Calu3 (cell line): ENCODE measurements around the gene SASH3. TPM values are rescaled to one million over a fixed set of nuclear protein-coding genes. Genes with fewer than 3 reads are reported as not detected.

Source experiments
- BruUV-seq: library from RNA; stranded (reverse); fragments of 400-500 nt; replicated peaks from 2 replicates; lab custom pipeline; 2021; lab: Mats Ljungman, UMichigan
- CTCF ChIA-PET: fragments of 300-600 bp; sonication (Branson Sonifier 250); formaldehyde crosslinking; loops from one replicate; lab custom pipeline; 2022; ENCODE audit warnings: antibody characterized with exemption; lab: Charles Lee
- DNase-seq: peaks from one replicate; pipeline ENCODE4 v3.0.0; 2022
- H3K27ac Mint-ChIP-seq: one replicate; pipeline ENCODE4 v1.8.0; 2022; ENCODE audit warnings: mixed read lengths; ENCODE audit not compliant: unreplicated experiment
- H3K27me3 Mint-ChIP-seq: one replicate; pipeline ENCODE4 v1.8.0; 2022; ENCODE audit warnings: mixed read lengths; ENCODE audit not compliant: unreplicated experiment
- H3K36me3 Mint-ChIP-seq: one replicate; pipeline ENCODE4 v1.8.0; 2022; ENCODE audit warnings: mild to moderate bottlenecking, moderate library complexity, mixed read lengths; ENCODE audit not compliant: insufficient read depth, unreplicated experiment
- H3K4me1 Mint-ChIP-seq: one replicate; pipeline ENCODE4 v1.8.0; 2022; ENCODE audit warnings: mild to moderate bottlenecking, low read depth, mixed read lengths; ENCODE audit not compliant: unreplicated experiment
- H3K4me3 Mint-ChIP-seq: one replicate; pipeline ENCODE4 v1.8.0; 2022; ENCODE audit warnings: mild to moderate bottlenecking, low read depth, moderate library complexity, mixed read lengths; ENCODE audit not compliant: unreplicated experiment
- H3K9me3 Mint-ChIP-seq: one replicate; pipeline ENCODE4 v1.8.0; 2022; ENCODE audit warnings: low read depth, mixed read lengths; ENCODE audit not compliant: unreplicated experiment
- intact Hi-C: fragments of 100-400 bp; cut with micrococcal nuclease; formaldehyde crosslinking; loops from one replicate; pipeline ENCODE4 v1.10.0; 2022; ENCODE audit not compliant: unreplicated experiment
- total RNA-seq: library from RNA; stranded (reverse); gene quantifications from 2 replicates; pipeline ENCODE4 v1.2.3, GENCODE V29; 2022
- TF ChIP-seq, protein P1 (sequence below): fragments of 200-600 bp; IDR thresholded peaks from one replicate; pipeline ENCODE4 v1.8.0; 2022; ENCODE audit warnings: antibody characterized with exemption; ENCODE audit not compliant: unreplicated experiment

The SASH3 gene
- total RNA-seq, 1 experiment from 2014 or later: not detected

DNA sequence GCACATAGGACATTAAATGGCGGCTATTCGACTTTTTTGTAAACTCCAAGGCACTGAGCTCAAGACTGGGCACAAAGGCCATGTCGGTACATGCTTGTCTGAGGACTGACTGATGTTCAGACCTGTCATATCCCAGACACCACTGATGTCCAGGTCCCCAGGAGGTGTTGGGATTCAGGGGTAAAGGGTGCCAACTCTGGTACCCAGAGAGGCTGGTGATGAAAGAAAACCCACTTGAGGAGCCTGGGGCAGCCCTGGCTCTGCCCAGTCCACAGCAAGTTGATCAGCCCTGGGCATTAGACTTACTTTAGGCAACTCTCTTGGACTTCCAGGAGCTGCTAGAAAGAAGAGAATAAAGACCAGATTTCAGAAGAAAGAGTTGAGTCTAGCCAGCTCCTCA, 18.7 kb downstream of the SASH3 start:
- no peak overlapping the region for H3K4me3 Mint-ChIP-seq
- CTCF ChIA-PET: no interaction called here
- H3K27ac Mint-ChIP-seq: no peak overlapping the region
- H3K4me1 Mint-ChIP-seq: no peaks in the 10 kb centered on the region
- TF ChIP-seq, protein P1, sequence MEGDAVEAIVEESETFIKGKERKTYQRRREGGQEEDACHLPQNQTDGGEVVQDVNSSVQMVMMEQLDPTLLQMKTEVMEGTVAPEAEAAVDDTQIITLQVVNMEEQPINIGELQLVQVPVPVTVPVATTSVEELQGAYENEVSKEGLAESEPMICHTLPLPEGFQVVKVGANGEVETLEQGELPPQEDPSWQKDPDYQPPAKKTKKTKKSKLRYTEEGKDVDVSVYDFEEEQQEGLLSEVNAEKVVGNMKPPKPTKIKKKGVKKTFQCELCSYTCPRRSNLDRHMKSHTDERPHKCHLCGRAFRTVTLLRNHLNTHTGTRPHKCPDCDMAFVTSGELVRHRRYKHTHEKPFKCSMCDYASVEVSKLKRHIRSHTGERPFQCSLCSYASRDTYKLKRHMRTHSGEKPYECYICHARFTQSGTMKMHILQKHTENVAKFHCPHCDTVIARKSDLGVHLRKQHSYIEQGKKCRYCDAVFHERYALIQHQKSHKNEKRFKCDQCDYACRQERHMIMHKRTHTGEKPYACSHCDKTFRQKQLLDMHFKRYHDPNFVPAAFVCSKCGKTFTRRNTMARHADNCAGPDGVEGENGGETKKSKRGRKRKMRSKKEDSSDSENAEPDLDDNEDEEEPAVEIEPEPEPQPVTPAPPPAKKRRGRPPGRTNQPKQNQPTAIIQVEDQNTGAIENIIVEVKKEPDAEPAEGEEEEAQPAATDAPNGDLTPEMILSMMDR: no peak
- no peaks in the 10 kb centered on the region for H3K27me3 Mint-ChIP-seq
- intact Hi-C loops: no loop called here
- BruUV-seq: no TSS peak
- H3K36me3 Mint-ChIP-seq: peaks cover 5% of the 10 kb centered on the region
- DNase-seq: no peak
- no peaks in the 10 kb centered on the region for H3K9me3 Mint-ChIP-seq

- no TSS peak for BruUV-seq
- intact Hi-C loops: no loop called here
- peaks cover 5% of the 10 kb centered on the region for H3K36me3 Mint-ChIP-seq
- CTCF ChIA-PET: no interaction called here
- TF ChIP-seq, protein P1: no peak
- H3K27ac Mint-ChIP-seq: no peak overlapping the region
- no peaks in the 10 kb centered on the region for H3K27me3 Mint-ChIP-seq
- DNase-seq: no peak
- no peak overlapping the region for H3K4me3 Mint-ChIP-seq
- H3K9me3 Mint-ChIP-seq: no peaks in the 10 kb centered on the region
- H3K4me1 Mint-ChIP-seq: no peaks in the 10 kb centered on the region
Measured at GRCh38 chrX:129798888-129799287, 19.1 kb downstream of the SASH3 start.

GRCh38 chrX:129800186-129800585, 20.4 kb downstream of the SASH3 start:
- H3K9me3 Mint-ChIP-seq: no peaks in the 10 kb centered on the region
- TF ChIP-seq, protein P1: no peak
- BruUV-seq: no TSS peak

DNA sequence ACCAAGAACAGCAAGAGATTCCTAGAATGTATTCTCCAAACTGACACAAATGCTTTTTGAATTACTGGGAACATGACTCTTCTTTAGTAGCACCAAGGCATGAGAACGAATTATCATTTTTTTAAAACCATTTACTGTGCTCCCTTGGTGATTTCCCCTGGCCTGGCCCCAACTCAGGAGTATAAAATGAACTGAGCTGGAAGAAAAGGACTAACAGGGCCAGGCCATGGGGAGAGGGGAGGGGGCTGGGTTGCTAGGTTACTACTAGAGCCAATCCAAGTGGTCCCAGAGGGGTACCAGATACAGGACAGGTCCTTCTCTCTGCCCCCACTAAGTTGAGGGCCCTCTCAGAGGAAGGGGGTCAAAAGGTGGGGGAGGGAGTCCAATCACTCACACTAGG, 23.1 kb downstream of the SASH3 start:
- no peak overlapping the region for H3K4me3 Mint-ChIP-seq
- CTCF ChIA-PET: no interaction called here
- BruUV-seq: no TSS peak
- peaks cover 16% of the 10 kb centered on the region for H3K36me3 Mint-ChIP-seq
- no peak for DNase-seq
- no peaks in the 10 kb centered on the region for H3K9me3 Mint-ChIP-seq
- H3K4me1 Mint-ChIP-seq: no peaks in the 10 kb centered on the region
- H3K27me3 Mint-ChIP-seq: no peaks in the 10 kb centered on the region
- H3K27ac Mint-ChIP-seq: no peak overlapping the region
- TF ChIP-seq, protein P1: no peak
- intact Hi-C loops: no loop called here

More at GRCh38 chrX:129800186-129800585, 20.4 kb downstream of the SASH3 start:
- Mint-ChIP-seq H3K4me1 (no peaks in the 10 kb centered on the region), H3K36me3 (peaks cover 10% of the 10 kb centered on the region), H3K4me3 (no peak overlapping the region), H3K27me3 (no peaks in the 10 kb centered on the region), H3K27ac (no peak overlapping the region)
- CTCF ChIA-PET: no interaction called here
- intact Hi-C loops: no loop called here
- no peak for DNase-seq
